Coronary artery (tissue), 2 donors: ENCODE measurements around the gene G3BP1.

Experiments
- DNase-seq: peaks from one replicate; pipeline ENCODE4 v3.0.0-alpha.2; 2017; ENCODE audit warnings: low spot score
- H3K27ac ChIP-seq, 2 donors: fragments of 200-600 bp; sonication (generic); one replicate each; pipeline ENCODE4 v1.5.1; 2016 to 2019
- H3K4me3 ChIP-seq: fragments of 200-600 bp; sonication (generic); 2 replicates; pipeline ENCODE4 v1.5.1; 2016; ENCODE audit warnings: mild to moderate bottlenecking, moderate library complexity
- CTCF ChIP-seq: fragments of 200-600 bp; sonication (generic); IDR thresholded peaks from one replicate; pipeline ENCODE4 v1.5.1; 2019; ENCODE audit warnings: antibody characterized with exemption

Gene G3BP1

GRCh38 chr5:151735646-151736045, 36.1 kb upstream of the G3BP1 start:
- H3K27ac ChIP-seq: no peak overlapping the region
- H3K4me3 ChIP-seq: no peak overlapping the region
- no peak for DNase-seq
- TF ChIP-seq CTCF: no peak

- no peak for DNase-seq
- Histone ChIP-seq H3K4me3 (no peak overlapping the region), H3K27ac (no peak overlapping the region)
- no peak for TF ChIP-seq CTCF
These were observed 34.3 kb upstream of the G3BP1 start for GRCh38 chr5:151737431-151737830.

GRCh38 chr5:151738125-151738848, 33.5 kb upstream of the G3BP1 start:
- no peak for DNase-seq
- no peak for TF ChIP-seq CTCF
- Histone ChIP-seq H3K27ac (peak overlapping the region in 1 of 2 donors; percentile 45), H3K4me3 (no peak overlapping the region)

GRCh38 chr5:151739395-151739794, 32.4 kb upstream of the G3BP1 start:
- peak overlapping the region in 1 of 2 donors; percentile 86 for H3K27ac ChIP-seq
- no peak for TF ChIP-seq CTCF
- no peak for DNase-seq
- H3K4me3 ChIP-seq: no peak overlapping the region

- DNase-seq: no peak
- Histone ChIP-seq H3K27ac (peak overlapping the region; percentile 61 to 86), H3K4me3 (peak overlapping the region; percentile 3)
- no peak for TF ChIP-seq CTCF
These were observed 31.8 kb upstream of the G3BP1 start for GRCh38 chr5:151739939-151740335.

GRCh38 chr5:151740336-151740942, 31.3 kb upstream of the G3BP1 start:
- peak; percentile 83 for TF ChIP-seq CTCF
- DNase-seq: peak; percentile 88
- Histone ChIP-seq H3K4me3 (peak overlapping the region; percentile 3), H3K27ac (peak overlapping the region; percentile 61 to 86)

GRCh38 chr5:151740958-151741373, 30.8 kb upstream of the G3BP1 start:
- H3K27ac ChIP-seq: peak overlapping the region; percentile 61 to 86
- H3K4me3 ChIP-seq: peak overlapping the region; percentile 3
- no peak for TF ChIP-seq CTCF
- no peak for DNase-seq
